AG20443 (cell line): Measurements from ENCODE around the gene SH2D1A.
"Not testable (repeated sequence)": the region's sequence is repeated elsewhere in the genome, so short reads cannot be mapped to it uniquely, and the experiment has no call there.

Experiments
- DNase-seq: peaks from one replicate; pipeline ENCODE4 v3.0.0; 2012; ENCODE audit warnings: low spot score, mixed read lengths

Gene SH2D1A

DNA sequence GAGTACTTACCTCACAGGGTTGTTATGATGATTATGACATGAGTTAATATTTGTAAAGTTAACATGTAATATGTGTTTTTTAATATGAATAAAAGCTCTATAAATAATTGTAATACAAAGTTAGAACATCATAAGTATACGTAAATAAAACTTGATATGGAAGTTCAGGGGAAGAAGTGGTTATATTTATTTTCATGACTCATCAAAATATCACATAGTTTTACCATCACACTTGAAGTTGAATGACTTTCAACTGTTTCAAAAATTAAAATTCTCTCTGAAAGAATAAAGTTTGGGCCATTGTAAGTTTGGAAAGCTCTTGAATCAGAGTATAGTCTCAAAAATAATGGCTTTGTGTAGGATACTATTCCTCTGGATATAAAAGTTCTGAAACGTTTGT lies 8.3 kb downstream of the SH2D1A start:
- DNase-seq, result no peak

DNA sequence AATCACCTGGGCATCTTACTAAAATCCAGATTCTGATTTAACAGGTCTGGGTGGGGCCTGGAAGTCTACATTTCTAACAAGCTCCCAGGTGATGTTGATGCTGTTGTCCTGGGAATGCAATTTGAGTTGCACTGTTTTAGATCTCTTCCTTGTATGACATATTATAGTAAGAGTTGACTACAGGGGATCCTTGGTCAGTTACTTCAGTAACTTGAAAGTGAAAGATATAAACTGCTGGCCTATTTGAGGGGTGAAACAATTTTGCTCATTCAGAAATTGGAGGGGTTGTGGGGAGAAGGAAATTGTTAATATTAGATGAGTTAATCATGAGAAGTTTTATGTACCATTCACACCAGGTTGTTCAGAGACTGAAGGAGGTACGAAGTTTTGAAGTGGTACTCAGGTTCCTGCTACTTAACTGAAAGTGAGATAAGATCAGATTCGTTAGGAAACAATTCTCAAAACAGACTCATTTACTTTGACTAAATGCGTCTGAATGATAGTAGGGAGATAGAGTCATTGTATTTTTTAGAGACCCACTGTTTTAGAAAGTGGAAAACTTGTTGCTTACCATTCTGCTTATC lies 12.5 kb downstream of the SH2D1A start:
- DNase-seq, result no peak

- DNase-seq, result no peak
Observed at GRCh38 chrX:124362072-124362471, 15.7 kb downstream of the SH2D1A start.

DNA sequence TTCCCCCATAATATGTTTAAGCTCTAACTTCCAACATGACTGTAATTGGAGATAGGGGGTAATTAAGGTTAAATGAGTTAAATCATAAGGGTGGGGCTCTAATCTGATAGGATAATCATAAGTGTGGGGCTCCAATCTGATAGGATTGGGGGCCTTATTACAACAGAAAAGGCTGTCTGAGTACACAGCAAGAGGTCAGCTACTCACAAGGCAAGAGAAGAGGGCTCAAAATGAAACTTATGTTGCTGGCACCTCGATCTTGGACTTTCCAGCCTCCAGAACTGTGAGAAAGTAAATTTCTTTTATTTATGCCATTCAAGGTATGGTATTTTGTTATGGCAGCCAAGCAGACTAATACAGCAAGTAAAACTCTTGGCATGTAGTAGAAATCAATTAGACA lies 16.4 kb downstream of the SH2D1A start:
- DNase-seq, result no peak

GRCh38 chrX:124369722-124370121 lies 23.4 kb downstream of the SH2D1A start:
- no peak for DNase-seq

DNA sequence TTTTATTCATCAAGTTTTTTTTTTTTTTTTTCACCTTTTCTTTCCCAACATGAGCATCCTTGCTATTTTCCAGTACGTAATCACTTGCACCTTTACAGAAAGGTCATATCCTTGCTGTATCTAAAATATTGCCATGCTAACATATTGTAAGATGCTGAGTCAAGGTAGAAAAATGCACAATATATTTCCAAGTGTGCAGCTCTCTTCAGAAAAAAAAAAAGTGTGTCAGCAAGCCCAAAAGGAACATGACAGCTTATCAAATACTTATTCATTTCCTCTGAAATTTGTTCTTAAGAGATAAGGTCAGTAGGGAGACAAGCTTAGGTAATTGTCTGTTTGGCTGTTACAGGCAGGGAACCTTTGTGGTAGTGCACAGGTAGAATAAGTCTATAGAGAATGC lies 27.0 kb downstream of the SH2D1A start:
- DNase-seq, result no peak

- DNase-seq, result no peak
Observed at GRCh38 chrX:124378643-124379042, 32.3 kb downstream of the SH2D1A start.

DNA sequence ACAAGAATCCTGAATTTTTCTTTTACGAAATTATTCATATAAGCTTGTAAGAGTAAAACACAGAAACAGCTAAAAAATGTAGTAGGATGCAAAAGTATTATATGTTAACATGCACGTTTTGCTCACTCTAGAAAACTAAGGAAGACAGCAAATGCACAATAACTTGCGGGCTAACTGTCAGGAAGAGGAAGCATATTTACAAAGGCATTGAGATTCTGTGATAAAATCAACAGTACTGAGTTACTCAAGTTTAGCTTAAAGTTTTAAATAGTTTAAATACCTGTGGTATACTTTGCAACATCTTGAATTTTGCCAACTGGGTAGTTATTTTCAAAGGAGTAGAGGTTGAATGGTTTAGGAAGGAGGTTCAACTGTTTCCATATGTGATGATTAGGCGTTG lies 37.0 kb downstream of the SH2D1A start:
- DNase-seq, result no peak

- DNase-seq, result no peak
Observed at GRCh38 chrX:124386401-124386800, 40.0 kb downstream of the SH2D1A start.

GRCh38 chrX:124388562-124388961 lies 42.2 kb downstream of the SH2D1A start:
- peak; percentile 40 for DNase-seq

GRCh38 chrX:124392794-124393193 lies 46.4 kb downstream of the SH2D1A start:
- no peak for DNase-seq

- no peak for DNase-seq
Observed at GRCh38 chrX:124393238-124393637, 46.9 kb downstream of the SH2D1A start.

DNA sequence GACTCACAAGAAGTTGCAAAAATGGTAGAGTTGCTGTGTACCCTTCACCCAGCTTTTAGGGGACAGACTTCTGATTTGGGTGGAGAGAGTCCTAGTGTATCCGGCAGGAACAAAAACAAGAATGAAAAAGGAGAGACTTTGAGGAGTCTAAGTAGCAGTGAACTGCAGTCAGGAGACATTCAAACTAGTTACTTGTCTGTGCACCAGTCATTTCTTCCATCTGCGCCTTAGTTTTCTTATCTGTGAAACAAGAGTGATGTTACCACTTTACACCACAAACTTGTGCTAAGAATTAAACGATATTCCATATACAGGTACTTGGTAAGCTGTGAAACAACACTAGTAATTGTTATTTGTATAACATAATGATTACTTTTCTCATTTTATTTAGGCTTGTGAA lies 47.3 kb downstream of the SH2D1A start:
- no peak for DNase-seq

DNA sequence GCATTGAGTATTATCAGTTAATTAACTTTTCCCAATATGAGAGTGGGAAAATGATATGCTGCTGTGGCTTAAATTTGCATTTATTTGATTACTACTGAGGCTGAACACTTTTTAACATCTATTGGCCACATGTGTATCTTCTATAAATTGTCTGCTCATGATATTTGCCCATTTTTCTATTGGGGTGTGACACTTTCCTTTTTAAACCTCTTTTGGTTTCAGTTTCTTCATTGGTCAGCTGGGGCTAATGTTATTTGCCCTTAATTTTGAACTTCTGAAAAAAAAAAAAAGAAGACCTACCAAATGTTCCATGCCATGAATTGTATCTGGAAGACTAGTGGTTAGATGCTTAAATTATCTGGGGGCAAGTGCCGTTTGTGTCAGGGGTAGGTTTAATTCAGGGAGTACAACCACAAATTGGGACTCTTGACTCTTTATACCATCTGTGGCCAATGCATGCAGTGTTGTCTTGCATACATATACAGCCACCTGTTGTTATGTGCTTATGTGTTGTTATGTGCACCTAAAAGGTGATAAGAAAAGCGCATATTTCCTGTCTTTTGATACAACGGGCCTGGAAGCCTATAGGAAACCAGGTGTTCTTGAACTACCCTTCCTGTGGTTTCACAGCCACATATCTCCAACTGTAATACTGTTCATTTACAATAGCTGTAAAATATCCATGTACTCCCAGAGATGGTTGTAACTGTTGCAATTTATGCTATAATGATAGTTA lies 49.0 kb downstream of the SH2D1A start:
- DNase-seq, result no peak

DNA sequence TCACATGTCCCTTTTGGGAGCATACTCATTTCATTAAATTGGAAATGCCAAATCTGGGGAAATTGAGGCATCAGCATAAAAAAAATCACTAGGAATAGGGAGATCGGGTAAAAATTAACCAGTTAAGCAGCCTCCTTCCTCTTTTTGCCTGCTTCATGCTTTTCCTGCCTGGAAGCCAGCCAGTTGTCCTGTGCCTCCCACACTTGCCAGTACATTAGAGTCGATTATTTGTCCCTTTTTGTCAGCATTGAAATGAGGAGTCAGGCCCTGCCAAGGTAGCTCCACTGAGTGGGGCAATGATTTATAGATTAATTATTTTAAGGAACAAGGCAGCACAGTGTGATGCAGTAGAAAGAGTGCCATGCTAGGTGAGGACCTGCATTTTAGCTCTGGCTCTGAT lies 55.3 kb downstream of the SH2D1A start:
- no peak for DNase-seq

GRCh38 chrX:124405868-124406267 lies 59.5 kb downstream of the SH2D1A start:
- no peak for DNase-seq

GRCh38 chrX:124406294-124407014 lies 60.1 kb downstream of the SH2D1A start:
- DNase-seq, result peak; percentile 83

- DNase-seq, result no peak
Observed at GRCh38 chrX:124407226-124407625, 60.9 kb downstream of the SH2D1A start.

GRCh38 chrX:124408380-124408779 lies 62.0 kb downstream of the SH2D1A start:
- DNase-seq, result not testable (repeated sequence)

DNA sequence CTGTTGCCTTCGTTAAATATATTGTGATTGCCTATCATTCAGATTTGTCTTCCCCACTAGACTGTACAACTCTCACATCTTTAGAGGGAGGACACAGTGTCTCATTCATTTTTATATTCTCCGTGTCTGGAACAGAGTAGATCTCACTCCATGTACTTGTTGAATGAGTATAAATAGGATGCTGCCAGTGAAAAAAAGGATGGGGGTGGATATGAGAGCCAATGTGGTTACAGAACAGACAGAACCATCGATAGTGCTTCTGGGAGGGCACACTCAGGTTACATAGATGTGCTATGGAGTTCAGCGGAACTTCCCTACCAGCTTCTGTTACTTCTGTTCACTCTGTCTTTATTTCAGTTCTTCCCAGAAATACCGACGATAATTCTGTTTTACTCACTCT lies 66.9 kb downstream of the SH2D1A start:
- DNase-seq, result no peak

GRCh38 chrX:124414281-124414680 lies 67.9 kb downstream of the SH2D1A start:
- no peak for DNase-seq

GRCh38 chrX:124415115-124415800 lies 68.9 kb downstream of the SH2D1A start:
- no peak for DNase-seq
